ENCODE data around the gene ABHD6. TPM values are rescaled to one million over a fixed set of nuclear protein-coding genes. Genes with fewer than 3 reads are reported as not detected.

The ABHD6 gene
- total and polyA plus RNA-seq, 9 of the 15 experiments (the other 6 are each of a cell fraction or from before 2014, with no cell fraction given), result 0.53 to 3.6 (median 2.5) TPM

- TF ChIP-seq CUX1 (CRISPR knock-in tag; IDR thresholded peaks at IDR 0.05), result no peak
- no peak for TF ChIP-seq NONO (IDR thresholded peaks at IDR 0.05; ENCODE audit: low read depth in 2 of 2, low read length in 1 of 2)
- TF ChIP-seq TEAD2 (tag; IDR thresholded peaks at IDR 0.05), result no peak
- TF ChIP-seq E2F5 (CRISPR knock-in tag; IDR thresholded peaks at IDR 0.05), result no peak
- TF ChIP-seq ZNF253 (CRISPR knock-in tag; conservative IDR thresholded peaks at IDR 0.05), result no peak
- no peak for TF ChIP-seq POLR2H (tag; IDR thresholded peaks at IDR 0.05; ENCODE audit: low read depth)
- no peak for TF ChIP-seq CEBPG (CRISPR knock-in tag; IDR thresholded peaks at IDR 0.05)
- no peak for TF ChIP-seq CEBPG (tag; conservative IDR thresholded peaks at IDR 0.05 in 1 of 2, IDR thresholded peaks at IDR 0.05 in 1 of 2)
- TF ChIP-seq MYNN (IDR thresholded peaks at IDR 0.05), result no peak
- no peak for TF ChIP-seq MYNN (CRISPR knock-in tag; IDR thresholded peaks at IDR 0.05)
- TF ChIP-seq POU5F1 (IDR thresholded peaks at IDR 0.05; ENCODE audit: borderline replicate concordance, low read depth, low read length, partially characterized antibody), result no peak
- TF ChIP-seq HINFP (tag; conservative IDR thresholded peaks at IDR 0.05; ENCODE audit: low read depth), result no peak
- no peak for TF ChIP-seq GABPB2 (CRISPR knock-in tag; conservative IDR thresholded peaks at IDR 0.05)
Measured at GRCh38 chr3:58222161-58222724, 15.3 kb upstream of the ABHD6 start (continued).

All from K562 (cell line).